ENCODE measurements around the gene ATP5F1E.

Gene ATP5F1E

GRCh38 chr20:59032023-59032712 is at the start of gene ATP5F1E:
TSS of gene ATP5F1E (minus strand) at chr20:59032335. CDS start at chr20:59032251, 84 bp downstream.
- DNase-seq (ENCODE audit: low read depth in 1 of 2, low spot score in 1 of 2) = peak; percentile 91 to 96

GRCh38 chr20:59081036-59081435 is 48.9 kb upstream of the ATP5F1E start:
- DNase-seq (ENCODE audit: low read depth in 1 of 2, low spot score in 1 of 2) = no peak

- DNase-seq (ENCODE audit: low read depth in 1 of 2, low spot score in 1 of 2) = no peak
These were observed 46.1 kb upstream of the ATP5F1E start for GRCh38 chr20:59078231-59078630.

- DNase-seq (ENCODE audit: low read depth in 1 of 2, low spot score in 1 of 2) = no peak
These were observed 45.6 kb upstream of the ATP5F1E start for GRCh38 chr20:59077705-59078104.

GRCh38 chr20:59075934-59076508 is 43.9 kb upstream of the ATP5F1E start:
- no peak for DNase-seq (ENCODE audit: low read depth in 1 of 2, low spot score in 1 of 2)

GRCh38 chr20:59074456-59074855 is 42.3 kb upstream of the ATP5F1E start:
- DNase-seq (ENCODE audit: low read depth in 1 of 2, low spot score in 1 of 2) = no peak

GRCh38 chr20:59073582-59073981 is 41.4 kb upstream of the ATP5F1E start:
- no peak for DNase-seq (ENCODE audit: low read depth in 1 of 2, low spot score in 1 of 2)

- DNase-seq (ENCODE audit: low read depth in 1 of 2, low spot score in 1 of 2) = no peak
These were observed 39.1 kb upstream of the ATP5F1E start for GRCh38 chr20:59071216-59071615.

- DNase-seq (ENCODE audit: low read depth in 1 of 2, low spot score in 1 of 2) = no peak
These were observed 36.9 kb upstream of the ATP5F1E start for GRCh38 chr20:59069026-59069425.

- DNase-seq (ENCODE audit: low read depth in 1 of 2, low spot score in 1 of 2) = no peak
These were observed 36.4 kb upstream of the ATP5F1E start for GRCh38 chr20:59068534-59068933.

GRCh38 chr20:59064214-59064722 is 32.1 kb upstream of the ATP5F1E start:
- DNase-seq (ENCODE audit: low read depth in 1 of 2, low spot score in 1 of 2) = no peak

GRCh38 chr20:59063358-59064213 is 31.5 kb upstream of the ATP5F1E start:
- no peak for DNase-seq (ENCODE audit: low read depth in 1 of 2, low spot score in 1 of 2)

GRCh38 chr20:59062081-59062480 is 29.9 kb upstream of the ATP5F1E start:
- no peak for DNase-seq (ENCODE audit: low read depth in 1 of 2, low spot score in 1 of 2)

GRCh38 chr20:59055302-59055701 is 23.2 kb upstream of the ATP5F1E start:
- no peak for DNase-seq (ENCODE audit: low read depth in 1 of 2, low spot score in 1 of 2)

GRCh38 chr20:59051666-59052185 is 19.6 kb upstream of the ATP5F1E start:
- DNase-seq (ENCODE audit: low read depth in 1 of 2, low spot score in 1 of 2) = no peak

- no peak for DNase-seq (ENCODE audit: low read depth in 1 of 2, low spot score in 1 of 2)
These were observed 18.3 kb upstream of the ATP5F1E start for GRCh38 chr20:59050437-59050836.

GRCh38 chr20:59048681-59049030 is 16.5 kb upstream of the ATP5F1E start:
- DNase-seq (ENCODE audit: low read depth in 1 of 2, low spot score in 1 of 2) = no peak

GRCh38 chr20:59047938-59048680 is 16.0 kb upstream of the ATP5F1E start:
- no peak for DNase-seq (ENCODE audit: low read depth in 1 of 2, low spot score in 1 of 2)

GRCh38 chr20:59046862-59047261 is 14.7 kb upstream of the ATP5F1E start:
- no peak for DNase-seq (ENCODE audit: low read depth in 1 of 2, low spot score in 1 of 2)

- DNase-seq (ENCODE audit: low read depth in 1 of 2, low spot score in 1 of 2) = no peak
These were observed 12.7 kb upstream of the ATP5F1E start for GRCh38 chr20:59044796-59045195.

- DNase-seq (ENCODE audit: low read depth in 1 of 2, low spot score in 1 of 2) = no peak
These were observed 12.2 kb upstream of the ATP5F1E start for GRCh38 chr20:59044295-59044694.
